T47D (cell line): ENCODE measurements around the gene SLC39A2.

Experiments used
- DNase-seq, 2 experiments: peaks; one replicate each; pipeline versions ENCODE4 v3.0.0 to v3.0.0-alpha.2; 2011 to 2012; ENCODE audit warnings: low read depth in 1 of 2, low spot score in 1 of 2
- JUND ChIP-seq: IDR thresholded peaks from 2 replicates; pipeline ENCODE4 v1.6.1; 2012; ENCODE audit warnings: low read depth
- in situ Hi-C: cut with HindIII; loops from 2 replicates; pipeline ENCODE4 v1.10.0; 2016; ENCODE audit warnings: low sequenced_read_pairs, low pct_unique_long_range_greater_than_20kb

The SLC39A2 gene

GRCh38 chr14:21023817-21024584, 24.9 kb downstream of the SLC39A2 start:
- no peak for DNase-seq
- in situ Hi-C loops = no loop called here
- TF ChIP-seq JUND = no peak

GRCh38 chr14:21024585-21025370, 25.7 kb downstream of the SLC39A2 start, which contains the start of gene NDRG2:
Gene NDRG2 (minus strand): TSS chr14:21025061. CDS start chr14:21023315, 1,746 bp downstream.
- in situ Hi-C loops = no loop called here
- no peak for TF ChIP-seq JUND
- DNase-seq = peak; percentile 71 to 84

- in situ Hi-C loops = no loop called here
- no peak for DNase-seq
- TF ChIP-seq JUND = no peak
Observed at GRCh38 chr14:21025371-21026273, 26.5 kb downstream of the SLC39A2 start.

GRCh38 chr14:21026274-21026987, 27.3 kb downstream of the SLC39A2 start:
- no peak for TF ChIP-seq JUND
- in situ Hi-C loops = no loop called here
- DNase-seq = no peak

- no peak for TF ChIP-seq JUND
- DNase-seq = no peak
Observed at GRCh38 chr14:21026988-21027315, 27.9 kb downstream of the SLC39A2 start.

GRCh38 chr14:21029917-21030316, 30.8 kb downstream of the SLC39A2 start, which contains the start of gene TPPP2:
Gene TPPP2 (plus strand): TSS chr14:21030217. CDS start chr14:21030582, 365 bp downstream.
- in situ Hi-C loops = no loop called here
- DNase-seq = no peak
- no peak for TF ChIP-seq JUND

More at GRCh38 chr14:21026988-21027315, 27.9 kb downstream of the SLC39A2 start:
- in situ Hi-C loops = no loop called here

GRCh38 chr14:21030531-21030930, 31.4 kb downstream of the SLC39A2 start:
- in situ Hi-C loops = no loop called here
- no peak for DNase-seq
- TF ChIP-seq JUND = no peak

GRCh38 chr14:21032326-21033132, 33.4 kb downstream of the SLC39A2 start:
- DNase-seq = no peak
- no peak for TF ChIP-seq JUND
- in situ Hi-C loops = no loop called here

GRCh38 chr14:21033133-21033698, 34.1 kb downstream of the SLC39A2 start:
- no peak for TF ChIP-seq JUND

GRCh38 chr14:21034707-21035106, 35.6 kb downstream of the SLC39A2 start, which contains the start of gene RNASE13:
Gene RNASE13 (minus strand): TSS chr14:21034807. CDS start chr14:21034288, 519 bp downstream.
- TF ChIP-seq JUND = no peak
- DNase-seq = no peak
- in situ Hi-C loops = no loop called here

More at GRCh38 chr14:21033133-21033698, 34.1 kb downstream of the SLC39A2 start:
- DNase-seq = no peak
- in situ Hi-C loops = no loop called here

- no peak for DNase-seq
- no peak for TF ChIP-seq JUND
- in situ Hi-C loops = no loop called here
Observed at GRCh38 chr14:21036751-21037150, 37.7 kb downstream of the SLC39A2 start.
